ENCODE measurements around the gene IDH3A.

IDH3A gene

GRCh38 chr15:78209646-78210348 lies 60.6 kb downstream of the IDH3A start:
- Mint-ChIP-seq H3K4me3 (no peak overlapping the region), H3K27ac (no peak overlapping the region), H3K9me3 (ENCODE audit: low read depth) (no peaks in the 10 kb centered on the region), H3K4me1 (ENCODE audit: low read depth) (no peaks in the 10 kb centered on the region), H3K27me3 (no peaks in the 10 kb centered on the region), H3K36me3 (no peaks in the 10 kb centered on the region)

GRCh38 chr15:78210349-78210717 lies 61.2 kb downstream of the IDH3A start:
- H3K27me3 Mint-ChIP-seq, result no peaks in the 10 kb centered on the region
- no peak overlapping the region for H3K4me3 Mint-ChIP-seq
- H3K9me3 Mint-ChIP-seq (ENCODE audit: low read depth), result no peaks in the 10 kb centered on the region
- H3K36me3 Mint-ChIP-seq, result no peaks in the 10 kb centered on the region
- H3K27ac Mint-ChIP-seq, result no peak overlapping the region
- H3K4me1 Mint-ChIP-seq (ENCODE audit: low read depth), result no peaks in the 10 kb centered on the region

- Mint-ChIP-seq H3K4me3 (no peak overlapping the region), H3K36me3 (no peaks in the 10 kb centered on the region), H3K27me3 (no peaks in the 10 kb centered on the region), H3K4me1 (ENCODE audit: low read depth) (no peaks in the 10 kb centered on the region), H3K9me3 (ENCODE audit: low read depth) (no peaks in the 10 kb centered on the region), H3K27ac (no peak overlapping the region)
Observed at GRCh38 chr15:78211189-78211921, 62.2 kb downstream of the IDH3A start.

GRCh38 chr15:78212008-78212407 lies 62.8 kb downstream of the IDH3A start:
- Mint-ChIP-seq H3K36me3 (no peaks in the 10 kb centered on the region), H3K4me1 (ENCODE audit: low read depth) (no peaks in the 10 kb centered on the region), H3K27me3 (no peaks in the 10 kb centered on the region), H3K27ac (no peak overlapping the region), H3K4me3 (no peak overlapping the region), H3K9me3 (ENCODE audit: low read depth) (no peaks in the 10 kb centered on the region)

- Mint-ChIP-seq H3K36me3 (no peaks in the 10 kb centered on the region), H3K27ac (no peak overlapping the region), H3K9me3 (ENCODE audit: low read depth) (no peaks in the 10 kb centered on the region), H3K4me1 (ENCODE audit: low read depth) (no peaks in the 10 kb centered on the region), H3K4me3 (no peak overlapping the region), H3K27me3 (no peaks in the 10 kb centered on the region)
Observed at GRCh38 chr15:78212546-78213424, 63.6 kb downstream of the IDH3A start.

GRCh38 chr15:78213425-78213750 lies 64.2 kb downstream of the IDH3A start:
- Mint-ChIP-seq H3K4me3 (no peak overlapping the region), H3K27ac (no peak overlapping the region), H3K36me3 (no peaks in the 10 kb centered on the region), H3K9me3 (ENCODE audit: low read depth) (no peaks in the 10 kb centered on the region), H3K4me1 (ENCODE audit: low read depth) (no peaks in the 10 kb centered on the region), H3K27me3 (no peaks in the 10 kb centered on the region)

GRCh38 chr15:78213956-78214355 lies 64.8 kb downstream of the IDH3A start:
- Mint-ChIP-seq H3K27ac (no peak overlapping the region), H3K36me3 (no peaks in the 10 kb centered on the region), H3K27me3 (no peaks in the 10 kb centered on the region), H3K9me3 (ENCODE audit: low read depth) (no peaks in the 10 kb centered on the region), H3K4me1 (ENCODE audit: low read depth) (no peaks in the 10 kb centered on the region), H3K4me3 (no peak overlapping the region)

GRCh38 chr15:78216276-78217104 lies 67.3 kb downstream of the IDH3A start:
- Mint-ChIP-seq H3K27me3 (no peaks in the 10 kb centered on the region), H3K4me3 (no peak overlapping the region)

GRCh38 chr15:78220713-78221112 lies 71.6 kb downstream of the IDH3A start:
- H3K4me3 Mint-ChIP-seq, result no peak overlapping the region
- no peaks in the 10 kb centered on the region for H3K9me3 Mint-ChIP-seq (ENCODE audit: low read depth)
- H3K27me3 Mint-ChIP-seq, result no peaks in the 10 kb centered on the region
- no peaks in the 10 kb centered on the region for H3K4me1 Mint-ChIP-seq (ENCODE audit: low read depth)
- H3K36me3 Mint-ChIP-seq, result no peaks in the 10 kb centered on the region
- H3K27ac Mint-ChIP-seq, result no peak overlapping the region

More at GRCh38 chr15:78216276-78217104, 67.3 kb downstream of the IDH3A start:
- Mint-ChIP-seq H3K36me3 (no peaks in the 10 kb centered on the region), H3K9me3 (ENCODE audit: low read depth) (no peaks in the 10 kb centered on the region), H3K27ac (no peak overlapping the region), H3K4me1 (ENCODE audit: low read depth) (no peaks in the 10 kb centered on the region)
